Activated CD4-positive, alpha-beta T cell treated with anti-CD3 and anti-CD28 coated beads, Interleukin-2, amount 50 U/mL, for 1 hour (primary cell): ENCODE measurements around the gene FUS.
"Not testable (repeated sequence)": the region's sequence is repeated elsewhere in the genome, so short reads cannot be mapped to it uniquely, and the experiment has no call there.

Experiments used
- DNase-seq: peaks from one replicate; pipeline ENCODE4 v3.0.0-alpha.2; 2020

Gene FUS

GRCh38 chr16:31187808-31188189 is 7.9 kb downstream of the FUS start:
- DNase-seq = no peak

GRCh38 chr16:31188450-31189411 is 8.8 kb downstream of the FUS start:
- no peak for DNase-seq

GRCh38 chr16:31189412-31189778 is 9.5 kb downstream of the FUS start:
- no peak for DNase-seq

- no peak for DNase-seq
Measured at GRCh38 chr16:31190061-31190460, 10.1 kb downstream of the FUS start.

GRCh38 chr16:31190818-31191444 is 11.0 kb downstream of the FUS start:
- DNase-seq = no peak

GRCh38 chr16:31191697-31192428 is 11.9 kb downstream of the FUS start:
- DNase-seq = no peak

GRCh38 chr16:31192856-31193642 is 13.1 kb downstream of the FUS start:
- no peak for DNase-seq

GRCh38 chr16:31193874-31194273 is 13.9 kb downstream of the FUS start:
- no peak for DNase-seq

- DNase-seq = no peak
Measured at GRCh38 chr16:31194898-31195297, 15.0 kb downstream of the FUS start.

- DNase-seq = not testable (repeated sequence)
Measured at GRCh38 chr16:31195861-31196260, 15.9 kb downstream of the FUS start.

- no peak for DNase-seq
Measured at GRCh38 chr16:31196324-31197088, 16.6 kb downstream of the FUS start.

GRCh38 chr16:31198207-31198882 is 18.4 kb downstream of the FUS start:
- DNase-seq = no peak

- DNase-seq = no peak
Measured at GRCh38 chr16:31199430-31200041, 19.6 kb downstream of the FUS start.

GRCh38 chr16:31200111-31200510 is 20.2 kb downstream of the FUS start:
- not testable (repeated sequence) for DNase-seq

- DNase-seq = peak; percentile 46
Measured at GRCh38 chr16:31200821-31201568, 21.1 kb downstream of the FUS start.

- DNase-seq = peak; percentile 30
Measured at GRCh38 chr16:31201582-31202413, 21.9 kb downstream of the FUS start.

GRCh38 chr16:31202414-31203375 is 22.8 kb downstream of the FUS start, which contains the start of gene PYCARD:
Gene PYCARD, minus strand, starts transcription at chr16:31202760. Its CDS starts 70 bp downstream, at chr16:31202690.
- DNase-seq = peak; percentile 25
